B cell (primary cell): ENCODE results near the gene NDUFAF4. TPM values are rescaled to one million over a fixed set of nuclear protein-coding genes. Genes with fewer than 3 reads are reported as not detected.

ENCODE experiments used
- ATAC-seq: fragments of 200-7000 bp; cut with Tn5 transposase; one replicate; pipeline ENCODE4 v1.10.0; 2021; ENCODE audit warnings: low read depth, mild to moderate bottlenecking, moderate number of reproducible peaks, moderate library complexity
- CTCF ChIA-PET: fragments of 350-600 bp; sonication (Branson Sonifier 250); formaldehyde crosslinking; loops from one replicate; lab custom pipeline; 2021; ENCODE audit warnings: antibody characterized with exemption, inconsistent platforms; lab: Charles Lee
- POLR2A ChIA-PET: fragments of 350-600 bp; sonication (Branson Sonifier 250); formaldehyde crosslinking; loops from one replicate; lab custom pipeline; 2021; ENCODE audit warnings: antibody characterized with exemption; lab: Charles Lee
- DNase-seq: peaks from one replicate; pipeline ENCODE4 v3.0.0; 2013
- H2AFZ ChIP-seq: 2 replicates; pipeline ENCODE4 v1.6.1; 2012; ENCODE audit warnings: mild to moderate bottlenecking, low read depth, low read length; ENCODE audit not compliant: insufficient read depth, poor library complexity, severe bottlenecking
- H3K27ac ChIP-seq, 2 donors: 1 replicate in 1 of 2; 2 replicates in 1 of 2; pipeline ENCODE4 v1.5.1; 2012 to 2013; ENCODE audit warnings: low read length in 2 of 2, mild to moderate bottlenecking in 2 of 2, moderate library complexity in 1 of 2
- H3K27me3 ChIP-seq, 4 experiments: fragments of 200-600 bp in 1 of 4; sonication (generic) in 1 of 4; replicated peaks in 1 of 4; 1 replicate in 2 of 4; 2 replicates in 2 of 4; pipeline versions ENCODE4 v1.6.1 to v1.7.0; 2013 to 2016; ENCODE audit warnings: low read length in 3 of 4, mild to moderate bottlenecking in 2 of 4, mixed read lengths in 1 of 4, moderate library complexity in 1 of 4; ENCODE audit not compliant: insufficient read depth in 4 of 4, control insufficient read depth in 3 of 4; ENCODE audit errors: control extremely low read depth in 1 of 4
- H3K36me3 ChIP-seq, 2 experiments: replicated peaks in 1 of 2; 1 replicate in 1 of 2; 2 replicates in 1 of 2; pipeline versions ENCODE4 v1.6.1 to v1.7.1; 2013; ENCODE audit warnings: low read length in 1 of 2; ENCODE audit not compliant: insufficient read depth in 2 of 2, control insufficient read depth in 1 of 2; ENCODE audit errors: control extremely low read depth in 1 of 2, extremely low read depth in 1 of 2
- H3K4me1 ChIP-seq, 2 donors: fragments of 200-600 bp in 1 of 2; sonication (generic) in 1 of 2; 1 replicate in 1 of 2; 2 replicates in 1 of 2; pipeline versions ENCODE4 v1.5.1 to v1.6.1; 2013 to 2017; ENCODE audit warnings: low read length in 2 of 2; ENCODE audit not compliant: control insufficient read depth in 2 of 2, insufficient read depth in 2 of 2
- H3K4me2 ChIP-seq: replicated peaks from 2 replicates; pipeline ENCODE3; 2012; ENCODE audit warnings: mild to moderate bottlenecking, low read depth, low read length; ENCODE audit not compliant: poor library complexity, severe bottlenecking
- H3K4me3 ChIP-seq, 5 experiments: fragments of 200-600 bp in 1 of 5; sonication (generic) in 1 of 5; 1 replicate in 3 of 5; 2 replicates in 2 of 5; pipeline versions ENCODE4 v1.5.1 to v1.7.0; 2011 to 2016; ENCODE audit warnings: low read length in 4 of 5, mild to moderate bottlenecking in 4 of 5, low read depth in 2 of 5, control low read depth in 1 of 5, moderate library complexity in 1 of 5; ENCODE audit not compliant: insufficient read depth in 1 of 5; ENCODE audit errors: control extremely low read depth in 1 of 5, extremely low read depth in 1 of 5
- H3K79me2 ChIP-seq: fragments of 200-600 bp; sonication (generic); one replicate; pipeline ENCODE4 v1.6.0; 2016; ENCODE audit warnings: low read length; ENCODE audit not compliant: control insufficient read depth, insufficient read depth
- H3K9ac ChIP-seq: fragments of 200-600 bp; sonication (generic); 2 replicates; pipeline ENCODE4 v1.6.1; 2017; ENCODE audit warnings: mild to moderate bottlenecking, low read length, moderate library complexity
- H3K9me3 ChIP-seq, 3 donors: one replicate each; pipeline versions ENCODE4 v1.6.1 to v1.7.1; 2013; ENCODE audit warnings: low read length in 2 of 3; ENCODE audit not compliant: control insufficient read depth in 2 of 3, insufficient read depth in 1 of 3; ENCODE audit errors: control extremely low read depth in 1 of 3
- H4K20me1 ChIP-seq: 2 replicates; pipeline ENCODE4 v1.6.0; 2012; ENCODE audit warnings: mild to moderate bottlenecking, low read length; ENCODE audit not compliant: insufficient read depth, control insufficient read depth, poor library complexity, severe bottlenecking
- H3K27ac Mint-ChIP-seq: one replicate; pipeline ENCODE4 v1.8.0; 2021; ENCODE audit warnings: mixed read lengths
- H3K27me3 Mint-ChIP-seq: one replicate; pipeline ENCODE4 v1.8.0; 2021; ENCODE audit warnings: mixed read lengths
- H3K4me1 Mint-ChIP-seq: one replicate; pipeline ENCODE4 v1.8.0; 2021; ENCODE audit warnings: mixed read lengths
- H3K4me3 Mint-ChIP-seq: one replicate; pipeline ENCODE4 v1.8.0; 2021; ENCODE audit warnings: mixed read lengths
- H3K9me3 Mint-ChIP-seq: one replicate; pipeline ENCODE4 v1.8.0; 2022; ENCODE audit warnings: mixed read lengths; ENCODE audit not compliant: insufficient read depth
- CTCF ChIP-seq: fragments of 200-600 bp; IDR thresholded peaks from one replicate; pipeline ENCODE4 v1.8.0; 2022; ENCODE audit warnings: antibody characterized with exemption, mild to moderate bottlenecking
- EZH2 ChIP-seq: IDR thresholded peaks from 2 replicates; pipeline ENCODE4 v1.6.1; 2012; ENCODE audit warnings: borderline replicate concordance, low read depth, mild to moderate bottlenecking, moderate library complexity, low read length; ENCODE audit not compliant: insufficient read depth, poor library complexity, severe bottlenecking
- WGBS: methylation state at CpG from one replicate; pipeline ENCODE4 v1.1.5; 2013; ENCODE audit warnings: missing lambda C conversion rate; ENCODE audit not compliant: insufficient coverage; 5-methylcytosine and 5-hydroxymethylcytosine counted together
- intact Hi-C: fragments of 100-400 bp; cut with micrococcal nuclease; formaldehyde crosslinking; loops from one replicate; pipeline ENCODE4 v1.10.0; 2022
- polyA plus RNA-seq: library from polyadenylated mRNA; depleted of rRNA; stranded (reverse); fragments of >200 nt; gene quantifications from 2 replicates; pipeline ENCODE4 v1.2.3, GENCODE V29; 2012
- total RNA-seq, 2 donors: library from RNA; stranded (reverse); fragments of 120-200 nt in 1 of 2; gene quantifications; 1 replicate in 1 of 2; 2 replicates in 1 of 2; pipeline versions ENCODE4 v1.2.3 to v1.2.4, GENCODE V29; 2013 to 2022

NDUFAF4 gene
- total and polyA plus RNA-seq, 2 donors (not counting 1 experiment from before 2014, with no cell fraction given) = 16.3 to 22.3 TPM

DNA sequence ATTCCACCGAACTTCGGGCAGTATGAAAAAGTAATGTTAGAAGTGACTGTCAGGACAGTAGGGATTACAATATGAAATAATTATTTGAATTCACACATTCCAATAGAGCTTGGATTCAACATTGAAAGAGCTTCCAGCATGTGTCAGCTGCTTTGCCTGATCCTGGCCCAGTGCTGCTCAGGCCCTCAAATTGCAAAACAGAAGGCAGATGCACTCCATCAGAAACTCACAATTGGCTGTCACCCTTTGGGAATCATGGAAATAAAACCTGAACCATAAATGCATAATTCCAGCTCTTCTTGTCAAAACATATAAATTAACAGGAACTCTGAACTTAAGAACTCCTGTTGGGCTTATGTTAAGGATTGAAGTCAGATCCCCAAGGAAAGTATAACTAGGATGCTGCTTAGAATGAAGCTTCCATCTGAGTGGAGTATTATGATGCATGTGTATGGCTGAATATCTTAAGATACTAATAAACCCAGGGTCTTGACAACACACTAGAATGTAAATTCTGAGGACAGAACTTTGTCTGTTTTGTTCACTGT lies 1.8 kb upstream of the NDUFAF4 start:
- Histone ChIP-seq H2AFZ (no peak overlapping the region), H4K20me1 (peaks cover 15% of the 10 kb centered on the region), H3K4me2 (no peak overlapping the region), H3K79me2 (peaks cover 25% of the 10 kb centered on the region), H3K4me1 (peaks cover 16 to 22% of the 10 kb centered on the region in 2 donors), H3K9ac (no peak overlapping the region), H3K9me3 (no peaks in the 10 kb centered on the region), H3K36me3 (peaks cover 0 to 11% of the 10 kb centered on the region in 2 experiments), H3K27me3 (peaks cover 0 to 3% (median 0%) of the 10 kb centered on the region in 4 experiments), H3K27ac (no peak overlapping the region), H3K4me3 (no peak overlapping the region)
- intact Hi-C loops = loop anchor here (2.0 kb wide), 1 partner anchor 273 kb away; no protein-coding TSS in a partner anchor
- Mint-ChIP-seq H3K4me3 (no peak overlapping the region), H3K4me1 (peaks cover 23% of the 10 kb centered on the region), H3K9me3 (no peaks in the 10 kb centered on the region), H3K27me3 (peaks cover 13% of the 10 kb centered on the region), H3K27ac (no peak overlapping the region)
- ATAC-seq (no peak), DNase-seq (no peak)
- no CpG with 5 or more reads among the region's 2 CpGs for WGBS
- TF ChIP-seq EZH2 (no peak), CTCF (no peak)
- ChIA-PET POLR2A (interaction anchor here (1.5 kb wide), 1 partner anchor 18 kb away, joined by 4 read pairs; no protein-coding TSS in a partner anchor), CTCF (interaction anchor here (1.1 to 4.5 kb wide), 7 partner anchors 8 to 160 kb away, joined by 3 to 26 read pairs (median 10); partner anchors contain the start of gene KLHL32)

DNA sequence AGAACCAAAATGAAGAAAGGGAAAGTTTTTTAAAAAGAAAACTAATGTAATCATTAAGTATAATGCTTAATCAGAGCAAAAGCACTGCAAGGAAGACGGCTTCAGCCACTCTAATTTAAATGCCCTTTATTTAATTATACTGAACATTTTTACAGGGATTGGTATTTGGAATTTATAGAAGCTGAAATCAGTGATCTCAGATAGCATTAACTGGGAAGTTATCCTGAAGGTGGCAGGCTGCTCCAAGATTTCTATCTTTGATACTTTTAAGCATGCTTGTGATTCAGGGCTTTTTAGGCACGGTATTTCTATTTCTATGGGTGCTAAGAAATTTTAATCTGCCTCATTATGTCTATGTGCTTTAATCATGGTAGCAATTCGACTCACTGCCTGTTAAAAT lies 1.3 kb upstream of the NDUFAF4 start:
- ChIA-PET CTCF (interaction anchor here (1.1 to 4.5 kb wide), 7 partner anchors 9 to 161 kb away, joined by 3 to 26 read pairs (median 9); partner anchors contain the start of gene KLHL32), POLR2A (interaction anchor here (1.5 kb wide), 1 partner anchor 19 kb away, joined by 4 read pairs; no protein-coding TSS in a partner anchor)
- Histone ChIP-seq H3K4me2 (peak overlapping the region; percentile 80), H3K27ac (no peak overlapping the region), H4K20me1 (peaks cover 18% of the 10 kb centered on the region), H3K4me3 (no peak overlapping the region), H3K9ac (no peak overlapping the region), H3K9me3 (no peaks in the 10 kb centered on the region), H3K79me2 (peaks cover 25% of the 10 kb centered on the region), H2AFZ (peak overlapping the region; percentile 97), H3K36me3 (peaks cover 2 to 16% of the 10 kb centered on the region in 2 experiments), H3K27me3 (peaks cover 0 to 2% (median 0%) of the 10 kb centered on the region in 4 experiments), H3K4me1 (peaks cover 16 to 22% of the 10 kb centered on the region in 2 donors)
- Mint-ChIP-seq H3K27me3 (peaks cover 13% of the 10 kb centered on the region), H3K4me3 (no peak overlapping the region), H3K27ac (no peak overlapping the region), H3K4me1 (peaks cover 26% of the 10 kb centered on the region), H3K9me3 (no peaks in the 10 kb centered on the region)
- no peak for ATAC-seq
- intact Hi-C loops = loop anchor here (2.0 kb wide), 1 partner anchor 272 kb away; no protein-coding TSS in a partner anchor
- TF ChIP-seq CTCF (no peak), EZH2 (no peak)
- no CpG with 5 or more reads among the region's 3 CpGs for WGBS
- peak; percentile 17 for DNase-seq
